K562 (cell line): Measurements from ENCODE around the gene NECTIN4. TPM values are rescaled to one million over a fixed set of nuclear protein-coding genes. Genes with fewer than 3 reads are reported as not detected.

Experiments used
- ATF1 ChIP-seq, 2 experiments: fragments of 450-650 bp in 1 of 2; IDR thresholded peaks; 2 replicates each; pipeline ENCODE4 v1.6.1; 2016; ENCODE audit warnings: missing compliant biosample characterization in 1 of 2, missing genetic modification characterization in 1 of 2
- FOSL1 ChIP-seq: fragments of 200-800 bp; sonication (Bioruptor generic); conservative IDR thresholded peaks from 2 replicates; pipeline ENCODE4 v1.6.1; 2016; ENCODE audit warnings: missing genetic modification characterization, missing compliant biosample characterization
- HDAC1 ChIP-seq, 2 experiments: fragments of 450-650 bp; IDR thresholded peaks; 2 replicates each; pipeline ENCODE4 v1.6.1; 2016 to 2017; ENCODE audit warnings: inconsistent platforms in 1 of 2, mild to moderate bottlenecking in 1 of 2, moderate library complexity in 1 of 2
- PHF8 ChIP-seq: fragments of 200-600 bp; sonication (generic); IDR thresholded peaks from 2 replicates; pipeline ENCODE4 v1.6.1; 2012; ENCODE audit warnings: mixed run types, mild to moderate bottlenecking, inconsistent platforms, low read length, moderate library complexity, borderline replicate concordance
- ZFPM2 ChIP-seq: fragments of 250-450 bp; sonication (Bioruptor Pico); IDR thresholded peaks from 2 replicates; pipeline ENCODE4 v1.5.1; 2022; ENCODE audit warnings: mild to moderate bottlenecking
- ZNF324 ChIP-seq: fragments of 250-450 bp; sonication (Bioruptor Pico); IDR thresholded peaks from 2 replicates; pipeline ENCODE4 v1.4.0; 2020; ENCODE audit warnings: mild to moderate bottlenecking
- polyA plus RNA-seq, 8 experiments: library from polyadenylated mRNA; depleted of rRNA in 4 of 8; stranded (reverse) in 5 of 8; unstranded in 3 of 8; fragments of >200 nt; fragmentation: Nextera tagmentation in 2 of 8; fragmentation: Illumina TruSeq in 1 of 8; extraction: Ambion mirVana in 2 of 8; extraction: Trizol in 1 of 8; gene quantifications; 2 replicates each; pipeline versions ENCODE4 v1.2.1 to v1.2.3, GENCODE V29; 2011 to 2014; ENCODE audit warnings: inconsistent platforms in 1 of 8, missing spikeins in 1 of 8
- total RNA-seq, 7 experiments: library from RNA; depleted of rRNA in 6 of 7; stranded (reverse); fragments of >200 nt in 6 of 7; fragmentation: Illumina TruSeq in 2 of 7; extraction: Trizol in 2 of 7; gene quantifications; 2 replicates each; pipeline versions ENCODE4 v1.2.1 to v1.2.3, GENCODE V29; 2011 to 2021; ENCODE audit warnings: low replicate concordance in 1 of 7
- TF ChIP-seq, protein P1 (sequence below): fragments of 250-450 bp; sonication (Bioruptor Pico); IDR thresholded peaks from 2 replicates; pipeline ENCODE4 v1.4.0; 2020; ENCODE audit warnings: borderline replicate concordance
- TF ChIP-seq, protein P2 (sequence below): sonication (generic); formaldehyde crosslinking; IDR thresholded peaks from 2 replicates; pipeline ENCODE4 v1.8.1; 2023; ENCODE audit warnings: mild to moderate bottlenecking, missing genetic modification reagents
- TF ChIP-seq, protein P3 (sequence below): fragments of 250-450 bp; sonication (Bioruptor Pico); IDR thresholded peaks from 2 replicates; pipeline ENCODE4 v1.5.0; 2021; ENCODE audit warnings: mild to moderate bottlenecking, moderate library complexity

NECTIN4 gene
- total and polyA plus RNA-seq, 9 of the 15 experiments (the other 6 are each of a cell fraction or from before 2014, with no cell fraction given) = 0.01 to 0.09 TPM; not detected in 7

DNA sequence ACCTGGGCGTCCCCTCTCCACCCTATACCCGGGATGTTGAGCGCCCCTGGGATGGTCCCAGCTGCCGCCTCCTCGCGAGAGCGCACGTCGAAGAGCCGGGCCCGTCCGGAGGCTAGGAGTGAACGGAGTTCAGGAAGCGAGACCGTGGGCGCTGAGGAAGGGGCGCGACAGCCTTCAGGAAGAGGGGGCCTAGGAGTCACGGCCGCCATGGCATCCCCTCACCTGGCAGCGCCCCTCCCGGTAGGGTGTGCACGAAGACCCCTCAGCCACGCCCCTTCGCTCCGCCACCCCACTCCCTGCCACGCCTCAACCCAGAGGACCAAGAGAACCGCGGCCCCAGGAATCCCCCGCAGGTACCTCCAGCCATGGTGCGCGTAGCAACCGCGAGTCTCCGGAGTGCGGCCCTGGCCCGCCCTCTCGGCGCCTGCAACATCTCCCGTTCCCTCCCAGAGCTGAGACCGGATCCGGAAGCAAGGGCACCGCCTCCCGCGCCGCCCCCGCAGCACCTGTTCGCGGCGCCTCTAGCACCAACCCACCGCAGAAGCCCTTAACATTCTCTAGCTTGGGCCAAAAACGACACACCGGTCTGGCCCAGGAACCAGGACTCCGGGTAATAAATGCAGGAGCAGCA is 50.7 kb downstream of the NECTIN4 start, which contains the start of gene TSTD1 (continued):
- TF ChIP-seq, protein P1, sequence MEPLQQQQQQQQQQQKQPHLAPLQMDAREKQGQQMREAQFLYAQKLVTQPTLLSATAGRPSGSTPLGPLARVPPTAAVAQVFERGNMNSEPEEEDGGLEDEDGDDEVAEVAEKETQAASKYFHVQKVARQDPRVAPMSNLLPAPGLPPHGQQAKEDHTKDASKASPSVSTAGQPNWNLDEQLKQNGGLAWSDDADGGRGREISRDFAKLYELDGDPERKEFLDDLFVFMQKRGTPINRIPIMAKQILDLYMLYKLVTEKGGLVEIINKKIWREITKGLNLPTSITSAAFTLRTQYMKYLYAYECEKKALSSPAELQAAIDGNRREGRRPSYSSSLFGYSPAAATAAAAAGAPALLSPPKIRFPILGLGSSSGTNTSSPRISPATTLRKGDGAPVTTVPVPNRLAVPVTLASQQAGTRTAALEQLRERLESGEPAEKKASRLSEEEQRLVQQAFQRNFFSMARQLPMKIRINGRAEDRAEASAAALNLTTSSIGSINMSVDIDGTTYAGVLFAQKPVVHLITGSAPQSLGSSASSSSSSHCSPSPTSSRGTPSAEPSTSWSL (CRISPR knock-in tag) = no peak
- TF ChIP-seq ZFPM2 (CRISPR knock-in tag) = no peak
- no peak for TF ChIP-seq FOSL1 (tag)
- no peak for TF ChIP-seq HDAC1 (IDR thresholded peaks at IDR 0.05)
- TF ChIP-seq, protein P2, sequence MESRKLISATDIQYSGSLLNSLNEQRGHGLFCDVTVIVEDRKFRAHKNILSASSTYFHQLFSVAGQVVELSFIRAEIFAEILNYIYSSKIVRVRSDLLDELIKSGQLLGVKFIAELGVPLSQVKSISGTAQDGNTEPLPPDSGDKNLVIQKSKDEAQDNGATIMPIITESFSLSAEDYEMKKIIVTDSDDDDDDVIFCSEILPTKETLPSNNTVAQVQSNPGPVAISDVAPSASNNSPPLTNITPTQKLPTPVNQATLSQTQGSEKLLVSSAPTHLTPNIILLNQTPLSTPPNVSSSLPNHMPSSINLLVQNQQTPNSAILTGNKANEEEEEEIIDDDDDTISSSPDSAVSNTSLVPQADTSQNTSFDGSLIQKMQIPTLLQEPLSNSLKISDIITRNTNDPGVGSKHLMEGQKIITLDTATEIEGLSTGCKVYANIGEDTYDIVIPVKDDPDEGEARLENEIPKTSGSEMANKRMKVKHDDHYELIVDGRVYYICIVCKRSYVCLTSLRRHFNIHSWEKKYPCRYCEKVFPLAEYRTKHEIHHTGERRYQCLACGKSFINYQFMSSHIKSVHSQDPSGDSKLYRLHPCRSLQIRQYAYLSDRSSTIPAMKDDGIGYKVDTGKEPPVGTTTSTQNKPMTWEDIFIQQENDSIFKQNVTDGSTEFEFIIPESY (CRISPR knock-in tag) = peak; percentile 94
- TF ChIP-seq, protein P3, sequence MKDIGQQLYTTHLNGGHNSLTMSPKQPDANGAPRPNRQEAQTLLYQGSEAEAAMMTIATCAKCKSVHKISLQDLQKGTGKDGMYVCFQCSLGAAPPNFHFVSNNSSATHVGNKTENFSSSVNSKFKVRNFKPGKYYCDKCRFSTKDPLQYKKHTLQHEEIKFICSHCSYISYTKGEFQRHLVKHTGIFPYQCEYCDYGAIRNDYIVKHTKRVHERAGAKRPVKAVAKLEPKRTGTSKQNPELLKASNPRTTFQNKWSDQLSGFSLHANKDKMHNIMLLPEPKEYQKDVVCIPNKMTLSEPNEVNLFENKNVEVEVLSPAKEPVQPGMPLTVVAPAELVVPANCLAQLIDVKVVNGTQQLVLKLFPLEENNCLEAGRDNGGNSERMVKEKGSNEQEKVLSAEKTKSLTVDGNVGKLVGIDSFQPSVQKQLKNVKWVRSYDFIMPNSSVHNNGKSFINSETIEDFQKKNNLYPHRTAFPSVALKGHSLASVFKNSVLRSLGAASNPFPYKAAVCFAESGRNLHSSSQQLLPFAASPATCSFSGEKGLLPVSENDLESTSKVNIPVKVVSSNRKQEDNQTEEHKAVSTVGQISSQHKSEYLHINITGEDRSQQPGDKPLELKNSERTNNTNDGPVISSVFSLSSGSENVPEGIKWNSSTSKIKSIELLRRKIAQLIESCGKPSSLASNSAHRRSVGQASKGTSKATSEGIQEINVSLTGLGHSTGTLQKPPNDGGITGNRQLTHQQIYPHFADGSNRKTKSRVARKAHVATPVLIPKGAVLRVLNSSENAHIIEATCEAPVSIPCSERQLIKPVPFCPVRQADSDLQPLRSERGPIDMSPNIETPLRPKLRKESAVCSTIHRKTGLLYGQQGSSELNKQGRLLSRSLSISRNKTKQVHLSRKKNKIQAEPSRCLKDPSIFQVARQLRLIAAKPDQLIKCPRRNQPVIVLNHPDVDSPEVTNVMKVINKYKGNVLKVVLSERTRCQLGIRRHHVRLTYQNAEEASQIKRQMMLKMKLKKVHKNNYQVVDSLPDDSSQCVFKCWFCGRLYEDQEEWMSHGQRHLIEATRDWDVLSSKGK (CRISPR knock-in tag) = no peak
- no peak for TF ChIP-seq ZNF324 (CRISPR knock-in tag)
- no peak for TF ChIP-seq ATF1 (CRISPR knock-in tag; IDR thresholded peaks at IDR 0.05)
- TF ChIP-seq ATF1 (tag; IDR thresholded peaks at IDR 0.05) = no peak
- no peak for TF ChIP-seq PHF8
